Measurements from ENCODE around the gene OGFR. TPM values are rescaled to one million over a fixed set of nuclear protein-coding genes. Genes with fewer than 3 reads are reported as not detected.

Gene OGFR
- total and polyA plus RNA-seq, 2 experiments from 2014 or later: 49.9 to 83.1 TPM

- no peak overlapping the region for H3K27ac ChIP-seq
- H3K4me1 ChIP-seq (ENCODE audit: low read depth): peaks cover 8% of the 10 kb centered on the region
- no peak overlapping the region for H3K4me3 ChIP-seq
- no peak for DNase-seq (ENCODE audit: low read depth in 1 of 2, low spot score in 1 of 2)
- H3K9me3 ChIP-seq (ENCODE audit: low read depth): no peaks in the 10 kb centered on the region
- no peak for TF ChIP-seq CTCF (IDR thresholded peaks at IDR 0.05; ENCODE audit: low read depth, low read length)
- H3K27me3 ChIP-seq: no peaks in the 10 kb centered on the region
- peaks cover 23% of the 10 kb centered on the region for H3K36me3 ChIP-seq
Measured at GRCh38 chr20:62809530-62810428, 5.1 kb downstream of the OGFR start.

DNA sequence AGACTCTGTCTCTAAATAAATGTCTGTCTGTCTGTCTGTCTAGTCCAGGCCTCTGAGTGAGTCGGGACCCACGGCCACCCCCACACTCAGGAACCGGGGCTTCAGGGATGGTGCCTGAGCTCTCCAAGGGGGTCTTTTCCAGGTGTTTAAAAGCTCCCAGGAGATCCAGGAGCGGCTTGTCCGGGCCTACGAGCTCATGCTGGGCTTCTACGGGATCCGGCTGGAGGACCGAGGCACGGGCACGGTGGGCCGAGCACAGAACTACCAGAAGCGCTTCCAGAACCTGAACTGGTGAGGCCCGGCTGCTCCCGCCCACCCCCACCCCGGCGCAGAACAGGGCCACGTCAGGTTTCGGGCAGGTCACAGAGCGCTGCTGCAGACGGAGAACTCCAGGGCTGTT is 6.7 kb downstream of the OGFR start:
- Histone ChIP-seq H3K27ac (no peak overlapping the region), H3K4me3 (no peak overlapping the region), H3K36me3 (peaks cover 23% of the 10 kb centered on the region), H3K9me3 (ENCODE audit: low read depth) (no peaks in the 10 kb centered on the region), H3K27me3 (peaks cover 9% of the 10 kb centered on the region), H3K4me1 (ENCODE audit: low read depth) (no peaks in the 10 kb centered on the region)
- TF ChIP-seq CTCF (IDR thresholded peaks at IDR 0.05; ENCODE audit: low read depth, low read length): no peak
- DNase-seq (ENCODE audit: low read depth in 1 of 2, low spot score in 1 of 2): no peak

- Histone ChIP-seq H3K4me1 (ENCODE audit: low read depth) (peaks cover 3% of the 10 kb centered on the region), H3K36me3 (peaks cover 23% of the 10 kb centered on the region), H3K9me3 (ENCODE audit: low read depth) (no peaks in the 10 kb centered on the region), H3K4me3 (no peak overlapping the region), H3K27ac (no peak overlapping the region), H3K27me3 (peaks cover 13% of the 10 kb centered on the region)
- TF ChIP-seq CTCF (IDR thresholded peaks at IDR 0.05; ENCODE audit: low read depth, low read length): no peak
- no peak for DNase-seq (ENCODE audit: low read depth in 1 of 2, low spot score in 1 of 2)
Measured at GRCh38 chr20:62811720-62812119, 7.1 kb downstream of the OGFR start.

GRCh38 chr20:62812181-62812906 is 7.7 kb downstream of the OGFR start:
- H3K9me3 ChIP-seq (ENCODE audit: low read depth): no peaks in the 10 kb centered on the region
- peaks cover 23% of the 10 kb centered on the region for H3K36me3 ChIP-seq

GRCh38 chr20:62812907-62813200 is 8.2 kb downstream of the OGFR start:
- no peak for DNase-seq (ENCODE audit: low read depth in 1 of 2, low spot score in 1 of 2)
- H3K4me1 ChIP-seq (ENCODE audit: low read depth): peaks cover 3% of the 10 kb centered on the region
- TF ChIP-seq CTCF (IDR thresholded peaks at IDR 0.05; ENCODE audit: low read depth, low read length): no peak
- H3K4me3 ChIP-seq: no peak overlapping the region
- H3K9me3 ChIP-seq (ENCODE audit: low read depth): no peaks in the 10 kb centered on the region
- peaks cover 18% of the 10 kb centered on the region for H3K36me3 ChIP-seq
- no peak overlapping the region for H3K27ac ChIP-seq
- H3K27me3 ChIP-seq: peaks cover 25% of the 10 kb centered on the region

More at GRCh38 chr20:62812181-62812906, 7.7 kb downstream of the OGFR start:
- no peak overlapping the region for H3K27ac ChIP-seq
- no peak for TF ChIP-seq CTCF (IDR thresholded peaks at IDR 0.05; ENCODE audit: low read depth, low read length)
- no peak for DNase-seq (ENCODE audit: low read depth in 1 of 2, low spot score in 1 of 2)
- H3K27me3 ChIP-seq: peaks cover 20% of the 10 kb centered on the region
- peaks cover 3% of the 10 kb centered on the region for H3K4me1 ChIP-seq (ENCODE audit: low read depth)
- H3K4me3 ChIP-seq: no peak overlapping the region
